Hypothalamus (tissue), 51 donors: ENCODE results near the gene CDKN2B-AS1.
"Not testable (repeated sequence)": the region's sequence is repeated elsewhere in the genome, so short reads cannot be mapped to it uniquely, and the experiment has no call there.

ENCODE experiments used
- DNase-seq, 51 donors: peaks; one replicate each; lab custom pipeline; 2025; lab: John Stamatoyannopoulos, UW

The CDKN2B-AS1 gene

DNA sequence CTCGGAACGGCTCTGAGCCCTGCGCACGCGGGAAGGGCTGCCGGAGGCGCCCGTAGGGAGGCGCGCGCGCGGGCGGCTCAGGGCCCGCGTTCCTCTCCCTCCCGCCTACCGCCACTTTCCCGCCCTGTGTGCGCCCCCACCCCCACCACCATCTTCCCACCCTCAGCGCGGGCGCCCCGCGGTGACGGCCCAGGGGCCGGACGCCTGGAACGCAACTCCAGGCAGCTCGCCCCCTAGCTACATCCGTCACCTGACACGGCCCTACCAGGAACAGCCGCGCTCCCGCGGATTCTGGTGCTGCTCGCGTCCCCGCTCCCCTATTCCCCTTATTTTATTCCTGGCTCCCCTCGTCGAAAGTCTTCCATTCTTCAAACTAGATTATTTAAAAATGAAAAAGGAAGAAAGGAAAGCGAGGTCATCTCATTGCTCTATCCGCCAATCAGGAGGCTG lies at the start of gene CDKN2B-AS1:
Gene CDKN2B-AS1 (plus strand): TSS at position 236 of the 450 bp plus-strand sequence.
- DNase-seq: peak in 17 of 51 donors; percentile 1 to 54 (median 22)

DNA sequence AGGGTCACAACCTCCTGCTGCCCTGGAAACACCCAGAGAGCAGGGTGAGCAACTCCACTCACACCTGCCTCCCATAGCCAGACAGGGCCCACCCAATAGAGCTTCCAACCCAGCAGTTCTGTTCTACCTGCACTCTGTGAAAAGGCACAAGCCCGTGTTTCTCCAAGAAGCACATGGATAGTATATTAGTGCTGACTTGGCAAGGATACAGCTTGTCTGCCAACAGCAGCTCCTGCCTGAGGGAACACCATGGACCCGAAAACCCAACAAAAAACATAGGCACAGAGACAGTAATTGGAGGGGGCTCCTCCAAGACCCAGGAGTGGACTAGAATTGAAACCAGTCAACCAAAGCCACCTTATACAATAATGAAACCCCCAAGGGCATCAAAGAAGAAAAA lies 49.0 kb upstream of the CDKN2B-AS1 start:
- no peak for DNase-seq

DNA sequence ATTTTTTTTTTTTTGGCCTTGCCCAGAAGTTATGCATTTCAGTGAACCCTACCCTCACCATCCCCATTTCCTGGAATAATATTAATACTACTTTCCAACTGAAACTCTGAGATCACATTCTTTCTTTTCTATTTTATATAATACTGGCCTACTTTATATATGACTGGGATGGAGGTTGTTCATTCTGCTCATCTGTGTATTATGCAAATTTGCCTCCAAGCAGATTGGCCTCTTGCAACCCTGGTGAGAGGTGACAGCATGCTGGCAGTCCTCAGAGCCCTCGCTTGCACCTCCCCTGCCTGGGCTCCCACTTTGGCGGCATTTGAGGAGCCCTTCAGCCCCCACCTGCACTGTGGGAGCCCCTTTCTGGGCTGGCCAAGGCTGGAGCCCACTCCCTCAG lies 35.8 kb upstream of the CDKN2B-AS1 start:
- no peak for DNase-seq

DNA sequence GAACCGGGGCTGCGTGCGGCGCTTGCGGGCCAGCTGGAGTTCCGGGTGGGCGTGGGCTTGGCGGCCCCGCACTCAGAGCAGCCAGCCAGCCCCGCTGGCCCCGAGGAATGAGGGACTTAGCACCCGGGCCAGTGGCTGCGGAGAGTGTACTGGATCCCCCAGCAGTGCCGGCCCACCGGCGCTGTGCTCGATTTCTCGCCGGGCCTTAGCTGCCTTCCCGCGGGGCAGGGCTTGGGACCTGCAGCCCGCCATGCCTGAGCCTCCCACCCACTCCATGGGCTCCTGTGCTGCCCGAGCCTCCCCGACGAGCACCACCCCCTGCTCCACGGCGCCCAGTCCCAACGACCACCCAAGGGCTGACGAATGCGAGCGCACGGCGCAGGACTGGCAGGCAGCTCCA lies 35.3 kb upstream of the CDKN2B-AS1 start:
- DNase-seq: not testable (repeated sequence)

DNA sequence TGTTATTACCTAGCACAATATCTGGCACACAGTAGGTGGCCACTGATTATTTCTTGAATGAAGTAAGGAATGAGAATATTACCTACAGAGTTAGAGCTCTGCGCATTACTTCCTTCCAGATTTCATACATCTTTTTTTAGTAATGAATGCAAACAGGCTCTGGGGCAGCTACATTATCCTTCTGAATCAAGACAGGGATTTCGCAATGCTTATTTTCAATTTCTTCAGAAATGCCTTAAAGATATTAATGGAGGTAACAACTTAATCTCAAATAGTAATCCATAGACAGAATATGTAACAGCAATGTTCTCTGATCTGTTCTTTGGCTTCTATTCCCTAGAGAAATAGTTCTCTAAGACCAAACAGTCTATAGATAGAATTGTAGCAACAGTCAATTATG lies 33.0 kb upstream of the CDKN2B-AS1 start:
- DNase-seq: no peak

DNA sequence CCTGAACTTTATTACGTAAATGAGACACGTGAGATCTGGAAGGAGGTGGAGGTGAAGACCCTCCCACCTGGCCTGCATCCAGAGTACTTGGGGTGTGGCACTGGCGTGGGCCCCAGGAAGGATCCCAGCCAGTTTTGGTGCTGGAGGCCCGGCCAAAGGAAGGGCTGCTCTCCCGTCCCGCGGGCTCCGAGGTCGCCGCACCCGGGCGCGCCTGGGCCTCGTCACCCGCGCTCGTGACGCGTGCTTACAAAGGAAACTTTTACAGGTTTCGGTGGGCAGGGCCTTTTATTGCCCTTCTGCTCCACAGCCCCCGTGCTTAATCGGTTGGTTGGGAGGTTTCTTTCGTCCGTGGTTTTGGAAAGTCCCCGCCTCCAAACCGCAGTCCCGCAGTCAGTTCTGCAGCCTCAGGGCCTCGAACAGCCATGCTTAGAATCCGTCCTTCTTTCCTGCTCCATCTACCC lies 29.6 kb upstream of the CDKN2B-AS1 start:
- DNase-seq: no peak

DNA sequence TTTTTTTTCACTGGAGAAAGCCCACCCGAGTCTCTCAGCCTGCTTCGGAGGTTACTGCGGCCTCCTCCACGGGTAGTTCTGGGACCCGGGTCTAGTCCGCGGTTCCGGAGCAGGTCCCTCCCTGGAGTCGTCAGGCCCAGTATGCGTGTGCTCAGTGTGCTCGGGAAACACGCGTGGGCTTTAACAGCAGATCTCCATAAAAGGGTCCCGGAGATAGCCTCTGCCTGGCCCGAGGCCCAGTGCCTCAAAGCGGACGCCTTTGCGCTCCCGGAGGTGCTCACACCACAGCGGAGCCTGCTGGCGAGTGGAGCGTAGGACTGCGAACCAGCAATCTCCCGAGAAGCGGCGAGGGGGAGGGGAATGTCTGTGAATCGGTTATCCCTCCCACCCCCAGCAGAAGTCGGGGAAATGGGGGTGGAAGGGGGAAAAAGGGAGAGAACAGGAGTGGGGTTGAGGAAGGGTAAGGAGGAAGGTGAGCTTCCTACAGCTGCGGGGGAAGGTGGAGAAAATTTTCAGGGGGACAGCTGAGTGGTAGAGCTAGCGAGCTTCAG lies 29.1 kb upstream of the CDKN2B-AS1 start:
- no peak for DNase-seq

DNA sequence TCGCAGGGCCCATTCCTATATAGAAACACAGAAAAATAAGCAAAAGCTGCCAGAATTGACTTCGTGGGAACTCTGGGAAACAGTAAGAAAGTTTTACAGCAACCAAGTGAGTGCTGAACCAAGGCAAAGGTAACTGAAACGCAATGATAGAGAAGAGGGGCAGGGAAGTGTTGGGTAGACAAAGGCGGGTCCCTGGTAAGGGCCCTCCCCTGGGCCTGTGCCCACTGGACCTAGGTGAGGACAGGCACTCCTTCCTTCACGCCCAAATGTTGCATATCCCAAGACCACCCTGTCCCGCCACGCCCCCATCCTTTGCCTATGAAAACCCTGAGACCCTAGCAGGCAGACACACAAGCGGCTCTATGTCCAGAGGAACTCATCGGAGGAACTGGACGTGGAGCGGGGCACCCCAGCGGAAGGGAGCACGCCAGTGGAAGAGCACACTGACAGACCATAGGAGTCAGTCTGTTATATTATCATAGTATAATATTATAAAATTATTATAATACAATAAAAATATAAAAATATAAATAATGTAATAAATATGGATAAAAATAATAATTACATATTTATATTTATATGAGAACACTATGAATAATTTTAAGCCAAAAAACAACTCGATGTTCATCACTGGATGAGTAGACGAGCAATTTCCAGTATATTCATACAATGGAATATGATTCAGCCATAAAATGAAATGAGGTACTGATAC lies 28.3 kb upstream of the CDKN2B-AS1 start:
- DNase-seq: no peak

DNA sequence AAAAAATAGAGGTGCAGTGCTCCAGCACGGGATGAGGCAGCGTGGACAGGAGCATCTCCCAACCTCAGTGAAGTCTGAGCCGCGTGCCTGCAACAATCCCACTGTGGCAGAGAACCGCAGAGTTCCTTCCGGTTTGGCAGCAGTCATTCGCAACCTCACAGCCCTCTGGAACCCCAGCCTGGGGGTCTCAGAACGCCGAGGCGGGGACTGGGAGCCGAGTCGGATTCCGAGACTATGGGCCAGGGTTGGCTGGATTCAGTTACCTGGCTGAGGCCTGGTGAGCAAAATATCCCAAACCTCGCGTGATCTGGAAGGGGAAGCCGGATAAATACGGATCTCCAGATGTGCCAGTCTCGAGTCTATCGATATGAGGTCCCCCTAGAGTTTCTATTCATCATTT lies 27.4 kb upstream of the CDKN2B-AS1 start:
- no peak for DNase-seq

DNA sequence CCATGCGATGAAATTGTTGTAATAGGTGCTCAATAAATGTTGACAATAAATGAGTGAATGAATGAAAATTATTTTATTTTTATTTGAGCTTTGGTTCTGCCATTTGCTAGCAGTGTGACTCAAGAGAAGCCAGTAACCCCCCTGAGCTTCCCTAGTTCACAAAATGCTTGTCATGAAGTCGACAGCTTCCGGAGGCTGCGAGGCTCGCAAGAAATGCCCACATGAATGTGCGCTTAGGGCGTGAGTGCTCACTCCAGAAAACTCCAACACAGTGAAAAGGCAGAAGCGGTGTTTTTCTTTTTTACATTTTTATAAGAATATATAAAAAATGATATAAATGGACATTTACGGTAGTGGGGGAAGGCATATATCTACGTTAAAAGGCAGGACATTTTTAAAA lies 26.9 kb upstream of the CDKN2B-AS1 start:
- no peak for DNase-seq

DNA sequence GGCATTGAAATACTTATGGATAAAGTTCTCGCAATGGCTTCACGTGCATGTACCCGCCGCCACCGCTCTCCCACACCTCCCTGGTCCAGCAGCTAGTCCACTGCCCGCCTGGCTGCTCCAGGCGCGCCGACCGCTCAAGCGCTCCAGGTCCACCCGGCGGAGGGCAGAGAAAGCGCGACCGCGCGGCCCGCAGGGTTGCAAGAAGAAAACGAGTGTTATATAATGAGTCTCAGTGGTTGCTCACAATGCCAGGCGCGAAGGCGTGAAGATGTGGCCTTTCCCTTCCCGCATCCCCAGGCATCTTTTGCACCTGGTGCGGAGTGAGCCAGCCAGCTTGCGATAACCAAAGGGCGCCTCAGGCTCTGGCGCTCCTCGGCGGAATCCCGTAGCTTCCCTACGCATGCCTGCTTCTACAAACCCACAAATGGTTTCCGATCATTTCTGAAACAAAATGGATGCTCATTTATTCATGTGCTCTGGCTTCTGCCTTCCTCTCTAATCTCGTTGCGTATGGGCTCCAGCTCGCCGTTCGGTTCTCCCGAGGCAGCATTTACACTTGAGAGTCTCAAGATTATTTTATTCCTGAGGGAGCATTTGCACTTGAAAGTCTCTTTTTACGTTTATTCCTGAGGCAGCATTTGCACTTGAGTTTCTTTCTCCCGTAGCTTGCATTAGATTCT lies 26.1 kb upstream of the CDKN2B-AS1 start:
- no peak for DNase-seq

DNA sequence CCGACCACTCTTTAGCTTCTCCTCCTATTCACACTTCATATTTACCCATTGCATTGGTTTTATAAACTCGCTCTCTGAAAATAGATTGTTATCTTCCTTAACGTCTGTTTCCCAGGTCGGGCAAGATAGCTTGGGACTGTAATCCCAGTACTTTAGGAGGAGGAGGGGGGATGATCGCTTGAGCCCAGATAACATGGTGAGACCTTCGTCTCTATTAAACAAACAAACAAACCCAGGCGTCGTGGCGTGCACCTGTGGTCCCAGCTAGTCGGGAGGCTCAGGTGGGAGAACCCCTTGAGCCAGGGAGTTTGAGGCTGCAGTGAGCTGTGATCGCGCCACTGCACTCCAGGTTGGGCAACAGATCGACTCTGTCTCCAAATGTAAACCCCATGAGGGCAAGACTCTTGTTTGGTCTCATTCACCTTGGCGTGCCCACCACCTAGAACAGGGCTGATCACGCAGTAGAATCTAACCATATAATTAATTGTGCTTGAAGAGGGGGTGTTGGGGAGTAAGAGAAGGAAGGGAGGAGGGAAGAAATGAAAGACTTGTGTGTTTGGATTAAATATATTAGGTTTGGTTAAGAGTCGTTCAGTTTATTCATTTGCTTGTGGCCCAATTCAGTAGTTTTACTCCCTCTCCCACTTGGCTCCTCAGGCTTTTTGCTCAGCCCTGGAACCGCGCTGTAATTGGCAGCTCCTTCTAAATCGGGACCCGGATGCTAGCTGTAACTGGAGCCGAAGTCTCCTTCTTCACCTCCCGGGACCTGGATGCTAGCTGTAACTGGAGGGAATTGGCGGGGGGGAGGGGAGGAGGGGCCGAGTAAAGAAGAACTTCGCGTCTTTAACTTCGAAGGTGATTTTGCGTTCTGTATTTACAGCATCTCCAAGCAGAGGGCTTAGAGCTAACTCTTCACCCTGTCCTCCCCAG lies 25.3 kb upstream of the CDKN2B-AS1 start:
- no peak for DNase-seq

DNA sequence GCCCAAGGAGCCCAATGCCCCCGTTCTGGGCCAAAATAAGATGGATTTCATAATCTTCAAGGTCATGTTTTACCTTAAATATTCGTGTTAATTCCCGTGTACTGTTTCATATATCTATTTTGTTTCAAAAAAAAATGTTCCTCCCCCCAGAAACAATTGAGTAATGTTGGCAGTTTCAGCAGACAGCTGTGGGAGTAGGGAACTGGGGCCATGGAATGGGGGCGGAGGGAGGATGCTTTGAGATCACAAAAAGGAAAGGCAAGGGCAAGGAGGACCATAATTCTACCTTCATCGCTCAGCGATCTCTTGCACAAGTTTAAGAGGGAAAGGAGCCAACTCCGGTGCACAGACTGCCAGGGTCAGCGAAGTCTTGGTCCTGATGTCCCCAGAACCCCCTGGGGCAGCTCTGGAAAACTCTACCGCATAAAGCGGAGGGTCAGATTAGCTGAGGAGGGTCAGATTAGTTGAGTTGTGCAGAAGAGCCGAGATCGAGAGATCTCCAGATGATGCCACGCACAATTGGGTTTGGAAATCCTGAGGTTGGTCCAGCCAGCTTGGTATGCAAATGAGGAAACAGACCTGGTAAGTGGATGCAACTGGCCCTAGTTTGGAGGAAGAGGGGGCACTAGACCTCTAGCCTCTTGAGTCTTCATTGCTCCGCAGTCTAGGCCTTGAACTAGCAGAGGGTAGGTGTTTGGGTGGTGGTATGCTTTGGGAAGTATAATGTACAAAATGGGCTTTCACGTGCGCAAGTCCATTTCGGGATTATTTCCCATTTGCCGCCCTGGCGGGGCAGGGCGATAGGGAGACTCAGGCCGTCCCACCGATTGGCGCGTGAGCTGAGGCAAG lies 24.4 kb upstream of the CDKN2B-AS1 start:
- DNase-seq: no peak

DNA sequence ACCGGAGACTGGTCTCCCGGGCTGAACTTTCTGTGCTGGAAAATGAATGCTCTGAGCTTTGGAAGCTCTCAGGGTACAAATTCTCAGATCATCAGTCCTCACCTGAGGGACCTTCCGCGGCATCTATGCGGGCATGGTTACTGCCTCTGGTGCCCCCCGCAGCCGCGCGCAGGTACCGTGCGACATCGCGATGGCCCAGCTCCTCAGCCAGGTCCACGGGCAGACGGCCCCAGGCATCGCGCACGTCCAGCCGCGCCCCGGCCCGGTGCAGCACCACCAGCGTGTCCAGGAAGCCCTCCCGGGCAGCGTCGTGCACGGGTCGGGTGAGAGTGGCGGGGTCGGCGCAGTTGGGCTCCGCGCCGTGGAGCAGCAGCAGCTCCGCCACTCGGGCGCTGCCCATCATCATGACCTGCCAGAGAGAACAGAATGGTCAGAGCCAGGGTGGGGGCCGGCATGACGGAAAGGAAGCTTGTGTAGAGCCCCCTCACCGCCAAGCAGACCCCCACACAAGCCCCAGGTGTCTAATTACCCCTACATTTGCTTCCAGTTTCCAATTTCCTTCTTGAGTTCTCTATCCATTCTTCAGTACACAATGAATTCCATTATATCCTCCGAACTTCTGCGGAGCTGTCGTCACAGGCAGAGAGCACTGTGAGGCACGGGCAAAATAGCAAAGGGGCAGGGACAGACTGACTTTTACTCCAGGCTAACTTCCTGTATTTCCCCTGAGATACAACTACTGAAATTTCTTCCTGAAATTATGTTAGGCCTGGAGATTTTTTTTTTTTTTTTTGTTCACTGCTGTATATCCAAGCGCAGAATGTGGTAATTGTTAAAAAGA lies 23.6 kb upstream of the CDKN2B-AS1 start:
- no peak for DNase-seq

DNA sequence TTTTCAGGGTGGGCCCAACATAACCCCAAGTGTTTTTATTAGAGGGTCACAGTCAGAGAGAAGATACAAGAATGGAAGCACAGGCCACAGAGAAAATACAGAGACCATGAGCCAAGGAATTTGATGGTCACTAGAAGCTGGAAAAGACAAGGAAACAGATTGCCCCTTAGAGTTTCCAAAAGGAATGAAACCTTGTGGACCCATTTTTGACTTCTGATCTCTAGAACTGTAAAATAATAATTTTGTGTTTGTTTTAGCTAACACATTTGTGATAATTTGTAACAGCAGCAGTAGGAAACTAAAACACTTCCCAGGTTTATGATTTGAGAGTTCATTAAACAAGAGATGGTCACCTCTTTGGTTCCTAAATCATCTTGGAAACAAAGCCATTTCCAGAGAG lies 22.2 kb upstream of the CDKN2B-AS1 start:
- no peak for DNase-seq

DNA sequence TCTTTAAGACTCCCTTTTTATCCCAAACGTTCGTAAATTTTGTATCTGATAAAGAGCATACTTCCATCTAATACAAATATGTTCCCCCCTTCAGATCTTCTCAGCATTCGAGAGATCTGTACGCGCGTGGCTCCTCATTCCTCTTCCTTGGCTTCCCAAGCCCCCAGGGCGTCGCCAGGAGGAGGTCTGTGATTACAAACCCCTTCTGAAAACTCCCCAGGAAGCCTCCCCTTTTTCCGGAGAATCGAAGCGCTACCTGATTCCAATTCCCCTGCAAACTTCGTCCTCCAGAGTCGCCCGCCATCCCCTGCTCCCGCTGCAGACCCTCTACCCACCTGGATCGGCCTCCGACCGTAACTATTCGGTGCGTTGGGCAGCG lies 20.3 kb upstream of the CDKN2B-AS1 start:
- DNase-seq: no peak

DNA sequence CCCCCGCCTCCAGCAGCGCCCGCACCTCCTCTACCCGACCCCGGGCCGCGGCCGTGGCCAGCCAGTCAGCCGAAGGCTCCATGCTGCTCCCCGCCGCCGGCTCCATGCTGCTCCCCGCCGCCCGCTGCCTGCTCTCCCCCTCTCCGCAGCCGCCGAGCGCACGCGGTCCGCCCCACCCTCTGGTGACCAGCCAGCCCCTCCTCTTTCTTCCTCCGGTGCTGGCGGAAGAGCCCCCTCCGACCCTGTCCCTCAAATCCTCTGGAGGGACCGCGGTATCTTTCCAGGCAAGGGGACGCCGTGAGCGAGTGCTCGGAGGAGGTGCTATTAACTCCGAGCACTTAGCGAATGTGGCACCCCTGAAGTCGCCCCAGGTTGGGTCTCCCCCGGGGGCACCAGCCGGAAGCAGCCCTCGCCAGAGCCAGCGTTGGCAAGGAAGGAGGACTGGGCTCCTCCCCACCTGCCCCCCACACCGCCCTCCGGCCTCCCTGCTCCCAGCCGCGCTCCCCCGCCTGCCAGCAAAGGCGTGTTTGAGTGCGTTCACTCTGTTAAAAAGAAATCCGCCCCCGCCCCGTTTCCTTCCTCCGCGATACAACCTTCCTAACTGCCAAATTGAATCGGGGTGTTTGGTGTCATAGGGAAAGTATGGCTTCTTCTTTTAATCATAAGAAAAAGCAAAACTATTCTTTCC lies 19.7 kb upstream of the CDKN2B-AS1 start:
- no peak for DNase-seq

DNA sequence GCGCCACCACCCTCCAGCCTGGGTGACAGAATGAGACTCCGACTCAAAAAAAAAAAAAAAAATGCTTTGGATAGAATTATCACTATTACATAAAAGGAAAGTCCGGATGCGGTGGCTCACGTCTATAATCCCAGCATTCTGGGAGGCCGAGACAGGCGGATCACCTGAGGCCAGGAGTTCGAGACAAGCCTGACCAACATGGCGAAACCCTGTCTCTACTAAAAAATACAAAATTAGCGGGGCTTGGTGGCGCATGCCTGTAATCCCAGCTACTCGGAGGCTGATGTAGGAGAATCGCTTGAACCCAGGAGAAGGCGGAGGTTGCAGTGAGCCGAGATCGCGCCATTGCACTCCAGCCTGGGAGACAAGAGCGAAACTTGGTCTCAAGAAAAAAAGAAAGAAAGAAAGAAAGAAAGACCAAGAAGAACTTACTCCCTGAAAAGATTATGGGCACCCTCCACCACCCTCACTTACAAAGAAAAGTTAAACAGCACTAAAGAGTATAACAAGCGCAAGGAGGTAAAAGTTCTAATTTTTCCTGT lies 18.2 kb upstream of the CDKN2B-AS1 start:
- DNase-seq: no peak
